GM18861 (cell line): Measurements from ENCODE around the gene SERPINB6.
"Not testable (repeated sequence)": the region's sequence is repeated elsewhere in the genome, so short reads cannot be mapped to it uniquely, and the experiment has no call there.

Experiments used
- ATAC-seq: cut with Tn5 transposase; IDR thresholded peaks from one replicate; pipeline ENCODE4 v1.9.1; 2021; ENCODE audit not compliant: unreplicated experiment

SERPINB6 gene

DNA sequence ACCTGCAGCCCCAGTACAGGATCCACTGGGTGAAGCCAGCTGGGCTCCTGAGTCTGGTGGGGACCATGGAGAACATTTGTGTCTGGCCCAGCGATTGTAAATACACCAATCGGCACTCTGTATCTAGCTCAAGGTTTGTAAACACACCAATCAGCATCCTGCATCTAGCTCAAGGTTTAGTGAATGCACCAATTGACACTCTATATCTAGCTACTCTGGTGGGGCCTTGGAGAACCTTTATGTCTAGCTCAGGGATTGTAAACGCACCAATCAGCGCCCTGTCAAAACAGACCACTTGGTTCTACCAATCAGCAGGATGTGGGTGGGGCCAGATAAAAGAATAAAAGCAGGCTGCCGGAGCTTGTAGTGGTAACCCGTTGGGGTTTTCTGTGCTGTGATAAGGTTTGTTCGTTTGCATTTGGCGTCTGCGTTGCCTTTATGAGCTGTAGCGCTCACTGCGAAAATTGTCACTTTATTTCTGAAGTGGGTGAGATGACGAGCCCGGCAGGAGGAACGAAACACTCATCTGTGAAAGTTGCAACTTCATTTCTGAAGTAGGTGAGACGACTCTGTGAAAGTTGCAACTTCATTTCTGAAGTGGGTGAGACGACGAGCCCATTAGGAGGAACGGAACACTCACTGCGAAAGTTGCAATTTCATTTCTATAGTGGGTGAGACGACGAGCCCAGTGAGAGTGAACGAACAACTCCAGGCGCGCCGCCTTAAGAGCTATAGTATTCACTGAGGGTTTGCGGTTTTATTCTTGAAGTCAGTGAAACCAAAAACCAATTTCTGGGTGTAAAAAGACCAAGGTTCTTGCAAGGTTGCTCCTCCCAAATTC lies 31.1 kb downstream of the SERPINB6 start:
- ATAC-seq: peak; percentile 69

DNA sequence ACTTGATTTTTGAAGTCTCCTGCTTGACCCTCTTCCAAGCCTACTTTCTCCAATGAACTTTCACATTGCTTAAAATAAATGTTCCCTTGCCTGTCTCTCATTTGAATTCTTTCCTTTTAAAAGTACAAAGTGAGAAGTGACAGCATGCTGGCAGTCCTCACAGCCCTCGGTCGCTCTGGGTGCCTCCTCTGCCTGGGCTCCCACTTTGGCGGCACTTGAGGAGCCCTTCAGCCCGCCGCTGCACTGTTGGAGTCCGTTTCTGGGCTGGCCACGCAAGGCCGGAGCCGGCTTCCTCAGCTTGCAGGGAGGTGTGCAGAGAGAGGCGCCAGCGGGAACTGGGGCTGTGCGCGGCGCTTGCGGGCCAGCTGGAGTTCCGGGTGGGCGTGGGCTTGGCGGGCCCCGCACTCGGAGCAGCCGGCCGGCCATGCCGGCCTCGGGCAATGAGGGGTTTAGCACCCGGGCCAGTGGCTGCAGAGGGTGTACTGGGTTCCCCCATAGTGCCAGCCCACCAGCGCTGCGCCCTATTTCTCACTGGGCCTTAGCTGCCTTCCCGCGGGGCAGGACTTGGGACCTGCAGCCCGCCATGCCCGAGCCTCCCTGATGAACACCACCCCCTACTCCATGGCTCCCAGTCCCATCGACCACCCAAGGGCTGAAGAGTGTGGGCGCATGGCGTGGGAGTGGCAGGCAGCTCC lies 31.9 kb downstream of the SERPINB6 start:
- ATAC-seq: no peak

DNA sequence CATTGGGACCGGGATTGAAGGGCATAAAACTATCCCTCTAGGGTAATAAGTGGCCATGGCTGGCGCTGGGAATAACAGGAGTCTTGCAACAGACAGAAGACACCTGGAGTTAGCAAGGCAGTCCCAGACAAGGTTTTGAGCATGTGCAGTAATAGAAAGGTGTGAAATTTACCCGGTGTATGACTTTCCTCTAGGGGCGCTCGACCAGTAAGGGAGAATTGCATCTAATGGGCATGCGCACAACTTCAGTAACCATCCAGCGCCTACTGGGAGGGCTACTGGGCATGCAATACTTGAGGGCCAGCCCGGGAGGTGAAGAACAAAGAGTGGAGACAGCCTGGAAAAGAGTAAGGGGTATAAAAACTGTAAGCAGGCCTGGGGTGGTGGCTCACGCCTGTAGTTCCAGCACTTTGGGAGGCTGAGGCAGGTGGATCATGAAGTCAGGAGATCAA lies 32.7 kb downstream of the SERPINB6 start:
- no peak for ATAC-seq

DNA sequence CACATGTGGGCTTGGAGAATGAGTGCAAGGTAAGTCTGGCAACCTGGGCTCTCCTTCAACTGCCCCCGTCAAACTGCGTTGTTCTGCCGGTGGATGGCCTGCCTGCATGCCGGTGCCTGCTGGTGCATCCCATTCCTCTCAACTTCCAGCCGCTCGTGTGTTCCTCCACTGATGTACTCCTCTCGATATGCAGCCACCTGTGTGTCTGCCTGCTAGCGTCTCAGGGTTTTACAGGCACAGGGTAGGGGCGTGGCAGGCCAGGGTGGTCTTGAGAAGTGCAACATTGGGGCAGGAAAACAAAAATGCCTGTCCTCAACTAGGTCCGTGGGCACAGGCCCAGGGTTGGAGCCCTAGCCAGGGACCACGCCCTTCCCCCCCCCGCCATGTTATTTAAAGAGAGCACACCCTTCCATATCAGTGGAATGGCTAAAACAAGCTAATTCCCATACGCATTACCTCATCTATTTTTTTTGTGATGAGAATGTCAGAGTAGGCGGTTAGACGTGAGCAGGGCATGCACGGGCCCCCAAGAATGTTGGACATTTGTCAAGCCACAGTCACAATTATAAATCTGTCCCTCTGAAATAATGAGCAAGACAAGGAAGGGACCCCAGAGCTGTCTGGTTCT lies 33.2 kb downstream of the SERPINB6 start:
- ATAC-seq: no peak

DNA sequence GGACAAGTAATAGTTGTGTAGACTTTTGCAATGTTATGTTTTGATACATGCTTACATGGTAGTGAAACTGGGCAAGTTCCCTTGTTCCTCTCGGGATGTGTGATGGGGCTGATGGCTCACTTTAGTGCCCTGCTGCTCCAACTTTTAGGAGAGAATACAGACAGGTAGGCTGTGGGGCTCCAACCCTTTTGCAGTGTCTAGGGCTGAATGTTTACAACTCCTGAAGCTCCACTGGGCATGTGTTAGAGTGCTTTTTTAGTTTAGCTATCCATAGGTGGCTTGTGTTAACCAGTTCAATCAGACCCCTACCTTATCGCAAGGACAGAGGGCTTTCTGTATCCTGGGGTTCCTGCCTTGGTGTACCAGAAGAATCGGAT lies 33.8 kb downstream of the SERPINB6 start:
- no peak for ATAC-seq

DNA sequence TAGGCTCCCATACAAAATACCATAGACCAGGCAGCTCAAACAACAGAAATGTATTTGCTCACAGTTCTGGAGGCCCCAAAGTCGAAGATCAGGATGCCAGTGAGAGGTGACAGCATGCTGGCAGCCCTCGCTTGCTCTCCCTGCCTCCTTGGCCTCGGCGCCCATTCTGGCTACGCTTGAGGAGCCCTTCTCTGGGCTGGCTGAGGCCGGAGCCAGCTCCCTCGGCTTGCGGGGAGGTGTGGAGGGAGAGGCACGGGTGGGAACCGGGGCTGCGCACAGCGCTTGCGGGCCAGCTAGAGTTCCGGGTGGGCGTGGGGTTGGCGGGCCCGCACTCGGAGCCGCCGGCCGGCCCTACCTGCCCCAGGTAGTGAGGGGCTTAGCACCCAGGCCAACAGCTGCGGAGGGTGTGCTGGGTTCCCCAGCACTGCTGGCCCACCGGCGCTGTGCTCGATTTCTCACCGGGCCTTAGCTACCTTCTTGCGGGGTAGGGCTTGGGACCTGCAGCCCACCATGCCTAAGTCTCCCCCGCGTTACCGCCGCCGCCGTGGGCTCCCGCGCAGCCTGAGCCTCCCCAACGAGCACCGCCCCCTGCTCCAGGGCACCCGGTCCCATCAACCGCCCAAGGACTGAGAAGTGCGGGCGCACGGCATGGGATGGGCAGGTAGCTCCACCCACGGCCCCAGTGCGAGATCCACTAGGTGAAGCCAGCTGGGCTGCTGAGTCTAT lies 35.6 kb downstream of the SERPINB6 start:
- no peak for ATAC-seq

DNA sequence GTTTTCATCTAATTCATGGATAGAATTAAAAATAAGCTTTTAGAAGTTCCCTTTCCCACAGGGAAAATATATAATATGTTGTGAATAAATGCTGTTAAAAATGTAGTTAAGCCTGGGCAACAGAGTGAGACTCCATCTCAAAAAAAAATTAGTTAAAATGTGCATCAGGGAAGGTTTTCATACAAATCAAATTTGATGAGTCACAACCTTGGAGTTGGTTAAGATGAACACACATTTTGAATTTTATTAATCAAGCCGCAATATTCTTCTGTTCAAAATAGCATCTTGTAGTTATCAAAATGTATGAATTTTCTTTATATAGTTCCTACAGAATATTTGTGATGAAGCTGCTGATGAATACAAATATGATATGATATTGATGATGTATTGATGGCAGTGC lies 37.3 kb downstream of the SERPINB6 start:
- no peak for ATAC-seq

DNA sequence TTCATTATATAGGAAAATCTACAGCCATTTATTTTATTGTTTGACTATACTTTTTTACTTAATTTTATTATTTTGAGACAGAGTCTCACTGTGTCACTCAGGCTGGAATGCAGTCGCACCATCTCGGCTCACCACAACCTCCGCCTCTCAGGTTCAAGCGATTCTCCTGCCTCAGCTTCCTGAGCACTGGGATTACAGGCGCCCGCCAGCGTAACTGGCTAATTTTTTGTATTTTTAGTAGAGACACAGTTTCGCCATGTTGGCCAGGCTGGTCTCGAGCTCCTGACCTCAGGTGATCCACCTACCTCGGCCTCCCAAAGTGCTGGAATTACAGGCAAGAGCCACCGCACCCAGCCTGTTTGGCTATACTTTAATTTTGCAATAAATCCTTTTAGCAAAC lies 38.5 kb downstream of the SERPINB6 start:
- ATAC-seq: not testable (repeated sequence)

DNA sequence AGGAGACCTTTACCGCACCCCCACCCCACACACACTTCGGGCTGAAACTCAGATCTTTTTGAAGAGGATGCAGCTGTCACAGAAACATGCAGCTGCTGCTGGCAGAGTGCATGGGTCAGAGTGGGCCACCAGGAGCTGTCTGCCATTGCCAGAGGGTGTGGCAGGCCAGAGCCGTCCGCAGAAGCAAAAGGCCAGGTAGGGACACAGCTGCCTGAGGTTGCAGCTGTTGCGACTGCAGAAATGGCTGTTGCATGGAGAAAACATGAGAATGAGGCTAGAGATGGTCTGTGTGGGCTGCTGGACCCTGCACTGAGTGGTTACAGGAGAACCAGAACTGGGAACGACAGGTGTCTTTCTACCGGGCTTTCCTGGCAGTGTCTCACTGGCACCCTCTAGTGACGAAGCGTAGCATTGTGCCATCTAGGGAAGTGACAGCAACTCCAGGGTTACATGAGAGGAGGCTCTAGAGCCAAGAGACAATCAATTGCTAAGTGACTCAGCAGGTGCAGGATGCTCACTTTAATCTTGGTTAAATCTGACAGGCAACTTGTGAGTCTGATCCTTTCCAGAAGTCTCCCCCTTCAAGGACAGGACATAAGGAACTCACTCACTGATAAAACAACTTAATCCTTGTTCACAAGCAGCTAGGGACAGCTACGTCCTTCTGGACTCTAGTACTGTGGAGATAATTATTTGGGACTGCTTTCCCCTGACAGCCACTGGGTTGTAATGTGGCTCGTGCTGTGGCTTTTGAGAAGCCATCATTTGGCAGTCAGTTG lies 39.2 kb downstream of the SERPINB6 start:
- peak; percentile 41 for ATAC-seq

DNA sequence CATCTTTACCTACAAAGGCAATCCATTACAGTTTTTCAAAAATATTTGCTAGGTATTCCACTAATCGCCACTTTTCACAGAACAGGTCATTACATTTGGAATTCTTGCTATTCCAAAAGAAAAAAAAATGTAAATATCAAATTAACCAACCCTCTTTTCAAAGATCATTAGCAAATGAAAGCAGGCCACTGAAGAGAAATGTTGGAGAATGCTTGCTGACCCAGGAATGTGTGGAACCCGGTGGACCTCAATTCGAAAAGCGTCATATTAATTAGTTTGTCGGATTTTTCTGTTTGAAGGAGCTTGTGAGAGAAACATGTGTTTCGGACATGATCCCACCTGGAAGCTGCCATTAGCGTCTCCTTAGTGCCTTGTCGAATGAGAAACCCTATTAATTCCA lies 40.3 kb downstream of the SERPINB6 start:
- no peak for ATAC-seq

DNA sequence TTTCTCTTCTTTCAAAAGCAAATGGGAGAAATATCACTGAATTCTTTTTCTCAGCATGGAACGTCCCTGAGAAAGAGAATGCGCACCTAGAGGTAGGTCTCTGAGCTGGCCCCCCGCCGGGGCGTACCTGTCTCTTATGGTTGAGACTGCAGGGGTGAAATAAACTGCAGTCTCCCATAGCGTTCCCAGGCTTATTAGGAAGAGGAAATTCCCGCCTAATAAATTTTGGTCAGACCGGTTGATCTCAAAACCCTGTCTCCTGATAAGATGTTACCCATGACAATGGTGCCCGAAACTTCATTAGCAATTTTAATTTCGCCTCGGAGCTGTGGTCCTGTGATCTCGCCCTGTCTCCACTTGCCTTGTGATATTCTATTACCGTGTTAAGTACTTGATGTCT lies 43.4 kb downstream of the SERPINB6 start:
- not testable (repeated sequence) for ATAC-seq

DNA sequence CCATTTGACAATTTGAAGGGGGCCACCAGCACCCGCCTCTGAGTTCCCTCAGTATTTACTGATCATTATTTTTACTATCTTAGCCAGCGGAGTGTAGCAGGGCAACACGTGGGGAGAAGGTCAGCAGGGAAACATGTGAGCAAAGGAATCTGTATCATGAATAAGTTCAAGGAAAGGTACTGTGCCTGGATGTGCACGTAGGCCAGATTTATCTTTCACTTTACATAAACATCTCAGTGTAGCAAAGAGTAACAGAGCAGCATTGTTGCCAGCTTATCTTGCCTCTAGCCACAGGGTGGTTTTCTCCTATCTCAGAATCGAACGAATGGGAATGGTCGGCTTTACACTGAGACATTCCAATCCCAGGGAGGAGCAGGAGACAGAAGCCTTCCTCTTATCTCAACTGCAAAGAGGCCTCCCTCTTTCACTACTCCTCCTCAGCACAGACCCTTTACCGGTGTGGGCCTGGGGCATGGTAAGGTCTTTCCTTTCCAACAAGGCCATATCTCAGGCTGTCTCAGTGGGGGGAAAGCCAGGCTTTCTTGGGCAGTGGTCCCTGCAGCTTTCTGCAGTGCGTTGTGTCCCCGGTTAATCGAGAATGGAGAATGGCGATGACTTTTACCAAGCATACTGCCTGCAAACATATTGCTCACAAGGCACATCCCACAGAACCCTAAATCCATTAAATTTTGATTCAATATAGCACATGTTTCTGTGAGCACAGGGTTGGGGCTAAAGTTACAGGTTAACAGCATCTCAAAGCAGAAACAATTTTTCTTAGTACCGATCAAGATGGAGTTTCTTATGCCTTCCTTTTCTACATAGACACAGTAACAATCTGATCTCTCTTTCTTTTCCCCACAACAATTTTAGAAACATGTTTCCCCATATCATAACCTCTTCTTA lies 45.3 kb downstream of the SERPINB6 start:
- ATAC-seq: not testable (repeated sequence)

DNA sequence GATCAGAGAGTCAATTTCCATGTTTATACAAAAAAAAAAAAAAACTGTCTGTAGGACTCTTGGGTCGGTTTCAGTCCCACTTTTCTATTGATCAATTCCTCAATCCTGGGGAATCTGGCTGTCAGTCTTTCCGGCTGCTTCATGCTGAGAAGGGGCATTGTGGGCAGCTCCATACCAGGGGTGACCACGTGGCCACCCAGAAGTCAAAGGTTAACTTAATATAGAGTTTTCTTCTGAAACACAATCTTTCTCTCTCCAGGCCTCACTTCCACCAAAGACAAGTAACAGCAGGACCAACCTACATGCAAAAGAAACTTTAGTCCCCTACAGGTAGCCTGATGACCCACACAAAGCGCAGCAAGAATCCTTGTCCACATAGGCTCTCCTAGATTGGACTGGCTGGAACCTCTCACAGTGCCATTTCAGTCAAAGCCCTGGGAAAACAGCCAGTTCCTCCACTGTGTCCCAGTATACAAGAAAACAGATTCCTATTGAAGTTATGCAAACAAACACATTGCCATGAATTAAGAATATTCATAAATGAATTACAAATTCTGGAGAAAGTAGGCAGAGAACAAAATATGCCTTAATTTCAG lies 49.7 kb downstream of the SERPINB6 start:
- ATAC-seq: no peak

DNA sequence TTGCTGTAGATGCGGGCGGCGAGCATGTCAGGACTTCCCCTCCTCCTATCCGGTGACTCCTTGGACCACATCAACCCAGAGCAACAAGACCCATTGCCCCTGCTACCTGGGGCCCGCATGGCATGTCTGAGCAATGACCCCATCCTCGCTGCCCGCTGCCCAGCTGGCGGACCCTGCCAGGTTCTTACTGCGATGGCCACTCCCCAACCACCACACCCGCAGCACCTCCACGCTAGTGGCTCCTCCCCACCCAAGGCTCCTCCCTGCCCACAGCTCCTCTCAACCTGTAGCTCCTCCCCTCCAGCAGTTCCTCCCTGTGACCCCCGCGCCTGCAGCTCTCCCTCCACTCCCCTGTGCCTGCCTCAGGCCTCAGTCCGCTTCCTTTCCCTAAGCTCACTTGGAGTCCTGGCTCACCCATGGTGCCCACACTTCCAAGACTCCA lies 50.7 kb downstream of the SERPINB6 start:
- ATAC-seq: no peak

DNA sequence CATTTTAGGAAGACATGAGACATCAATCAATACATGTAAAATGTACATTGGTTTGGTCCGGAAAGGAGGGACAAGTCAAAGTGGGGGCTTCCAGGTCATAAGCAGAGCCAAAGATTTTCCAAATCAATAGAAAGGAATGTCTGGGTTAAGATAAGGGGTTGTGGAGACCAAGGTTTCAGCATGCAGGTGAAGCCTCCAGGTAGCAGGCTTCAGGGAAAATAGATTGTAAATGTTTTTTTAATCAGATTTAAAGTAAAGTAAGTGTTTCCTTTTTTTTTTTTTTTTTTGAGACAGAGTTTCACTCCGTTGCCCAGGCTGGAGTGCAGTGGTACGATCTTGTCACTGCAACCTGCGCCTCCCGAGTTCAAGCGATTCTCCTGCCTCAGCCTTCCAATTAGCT lies 51.5 kb downstream of the SERPINB6 start:
- no peak for ATAC-seq

DNA sequence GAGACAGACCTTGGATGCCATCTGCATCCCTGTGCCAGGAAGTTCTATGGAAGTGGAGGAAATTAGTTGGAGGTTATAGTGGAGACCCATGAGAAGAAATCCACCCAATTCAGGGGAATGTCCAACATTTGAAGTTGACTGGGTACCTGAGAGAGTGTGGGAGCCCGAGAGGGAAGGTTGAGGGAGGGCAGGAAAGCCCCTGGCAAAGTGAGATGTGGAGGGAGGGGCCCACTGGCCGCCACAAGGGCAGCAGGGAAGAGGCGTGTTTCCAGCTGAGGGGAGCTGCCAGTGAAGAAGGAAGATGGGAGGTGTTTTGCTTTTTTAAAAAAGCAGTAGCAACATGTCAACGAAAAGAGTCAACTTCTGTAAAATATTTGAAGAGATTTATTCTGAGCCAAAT lies 52.0 kb downstream of the SERPINB6 start:
- no peak for ATAC-seq

DNA sequence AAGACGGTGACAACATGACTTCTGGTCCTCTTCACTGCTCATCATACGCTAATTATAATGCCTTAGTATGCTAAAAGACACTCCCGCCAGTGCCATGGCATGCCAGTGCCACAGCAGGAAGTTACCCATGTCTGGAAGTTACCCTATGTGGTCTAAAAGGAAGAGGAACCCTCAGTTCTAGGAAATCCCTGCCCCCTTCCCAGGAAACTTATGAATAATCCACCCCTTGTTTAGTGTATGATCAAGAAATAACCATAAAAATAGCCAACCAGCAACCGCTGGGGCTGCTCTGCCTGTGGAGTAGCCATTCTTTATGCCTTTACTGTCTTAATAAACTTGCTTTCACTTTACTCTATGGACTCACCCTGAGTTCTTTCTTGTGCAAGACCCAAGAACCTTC lies 52.4 kb downstream of the SERPINB6 start:
- ATAC-seq: no peak

DNA sequence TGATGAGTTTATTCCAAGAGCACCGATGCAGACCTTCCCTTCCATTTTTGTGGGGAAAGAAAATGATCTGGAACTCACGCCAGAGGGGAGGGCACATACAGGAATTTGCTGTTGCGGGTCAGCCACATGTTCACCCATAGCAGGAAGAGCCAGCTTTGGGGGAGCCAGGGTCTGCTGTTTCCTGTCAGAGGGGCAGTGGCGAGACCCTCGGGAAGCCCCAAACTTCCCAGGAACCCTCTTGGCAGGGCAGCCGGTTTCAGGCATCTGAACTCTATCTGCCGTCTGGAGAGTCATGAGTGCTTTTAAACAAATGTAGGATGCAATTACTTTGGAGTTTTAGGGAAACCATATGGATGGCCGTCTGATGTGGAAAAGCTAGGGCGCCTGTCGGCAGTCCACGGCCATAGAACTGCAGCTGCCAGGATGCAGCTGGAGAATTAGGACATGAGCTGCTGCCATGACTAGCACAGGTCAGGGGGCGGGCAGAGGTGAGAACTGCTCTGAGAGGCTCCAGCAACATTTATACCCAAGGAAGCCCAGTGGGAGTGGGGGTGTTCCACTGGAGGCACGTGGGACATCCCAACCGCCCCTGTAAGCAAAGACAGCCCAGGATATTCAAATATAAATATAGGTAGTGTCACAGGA lies 53.4 kb downstream of the SERPINB6 start:
- no peak for ATAC-seq

DNA sequence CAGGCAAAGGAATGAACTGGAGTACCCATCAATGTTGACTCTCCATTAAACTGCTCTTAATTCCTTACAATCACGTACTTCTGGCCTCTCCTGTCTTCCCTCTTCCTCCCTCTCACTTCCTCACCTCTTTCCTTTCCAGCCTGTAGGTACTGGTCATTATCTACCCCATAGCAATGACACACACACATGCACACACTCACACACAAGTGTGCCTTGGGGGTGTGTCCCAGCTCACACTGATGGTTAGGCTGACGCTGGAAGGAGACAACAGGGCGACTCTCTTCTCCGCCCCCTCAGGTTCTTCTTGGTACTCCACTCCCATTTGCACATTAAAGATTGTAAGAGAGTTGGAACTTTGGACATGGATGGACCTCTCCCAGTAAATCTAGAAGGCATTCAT lies 54.3 kb downstream of the SERPINB6 start:
- ATAC-seq: no peak
